Loucy (cell line): ENCODE data around the gene CBLL2.

ENCODE experiments used
- H2AFZ ChIP-seq: fragments of 200-600 bp; sonication (generic); 2 replicates; pipeline ENCODE4 v1.6.0; 2016; ENCODE audit warnings: antibody characterized with exemption, mild to moderate bottlenecking, low read length, moderate library complexity
- H3F3A ChIP-seq: fragments of 200-600 bp; 2 replicates; pipeline ENCODE4 v1.6.0; 2016; ENCODE audit warnings: antibody characterized with exemption, low read depth, mild to moderate bottlenecking
- H3K27me3 ChIP-seq: fragments of 200-600 bp; sonication (generic); 2 replicates; pipeline ENCODE4 v1.6.1; 2014; ENCODE audit warnings: low read length, mild to moderate bottlenecking; ENCODE audit not compliant: insufficient read depth, poor library complexity, severe bottlenecking
- H3K36me3 ChIP-seq: fragments of 200-600 bp; sonication (generic); 2 replicates; pipeline ENCODE4 v1.6.1; 2016; ENCODE audit warnings: low read length; ENCODE audit not compliant: insufficient read depth
- H3K4me1 ChIP-seq: fragments of 200-600 bp; sonication (generic); 2 replicates; pipeline ENCODE4 v1.5.1; 2014; ENCODE audit warnings: low read length, mild to moderate bottlenecking; ENCODE audit not compliant: insufficient read depth, poor library complexity, severe bottlenecking
- H3K4me2 ChIP-seq: fragments of 200-600 bp; sonication (generic); 2 replicates; pipeline ENCODE4 v1.6.0; 2014; ENCODE audit warnings: antibody characterized with exemption, low read length, low read depth, mild to moderate bottlenecking; ENCODE audit not compliant: poor library complexity, severe bottlenecking
- H3K4me3 ChIP-seq: fragments of 200-600 bp; sonication (generic); 2 replicates; pipeline ENCODE4 v1.5.1; 2014; ENCODE audit warnings: low read length, mild to moderate bottlenecking, mixed read lengths; ENCODE audit not compliant: poor library complexity, severe bottlenecking
- H3K79me2 ChIP-seq: fragments of 200-600 bp; sonication (generic); 2 replicates; pipeline ENCODE4 v1.6.1; 2014; ENCODE audit warnings: low read length; ENCODE audit not compliant: insufficient read depth
- H3K9ac ChIP-seq: fragments of 200-600 bp; sonication (generic); 2 replicates; pipeline ENCODE4 v1.6.0; 2014; ENCODE audit warnings: mild to moderate bottlenecking, low read depth, low read length, moderate library complexity; ENCODE audit not compliant: poor library complexity, severe bottlenecking
- H3K9me2 ChIP-seq: fragments of 200-600 bp; sonication (generic); replicated peaks from 2 replicates; pipeline ENCODE4 v1.6.1; 2016; ENCODE audit warnings: low read depth, low read length, mixed read lengths
- H3K9me3 ChIP-seq: fragments of 200-600 bp; sonication (generic); 2 replicates; pipeline ENCODE4 v1.6.1; 2014; ENCODE audit warnings: mild to moderate bottlenecking, antibody characterized with exemption, low read length, low read depth; ENCODE audit not compliant: insufficient read depth
- H4K20me1 ChIP-seq: fragments of 200-600 bp; sonication (generic); 2 replicates; pipeline ENCODE4 v1.6.0; 2014; ENCODE audit warnings: antibody characterized with exemption, low read length, mild to moderate bottlenecking; ENCODE audit not compliant: insufficient read depth, poor library complexity, severe bottlenecking
- CTCF ChIP-seq: fragments of 200-600 bp; sonication (generic); conservative IDR thresholded peaks from 2 replicates; pipeline ENCODE4 v1.5.1; 2014; ENCODE audit warnings: mild to moderate bottlenecking, antibody characterized with exemption, low read length
- EZH2phosphoT487 ChIP-seq: fragments of 200-600 bp; IDR thresholded peaks from 2 replicates; pipeline ENCODE4 v1.6.1; 2018; ENCODE audit warnings: antibody characterized with exemption, mild to moderate bottlenecking, moderate library complexity, borderline replicate concordance

CBLL2 gene

DNA sequence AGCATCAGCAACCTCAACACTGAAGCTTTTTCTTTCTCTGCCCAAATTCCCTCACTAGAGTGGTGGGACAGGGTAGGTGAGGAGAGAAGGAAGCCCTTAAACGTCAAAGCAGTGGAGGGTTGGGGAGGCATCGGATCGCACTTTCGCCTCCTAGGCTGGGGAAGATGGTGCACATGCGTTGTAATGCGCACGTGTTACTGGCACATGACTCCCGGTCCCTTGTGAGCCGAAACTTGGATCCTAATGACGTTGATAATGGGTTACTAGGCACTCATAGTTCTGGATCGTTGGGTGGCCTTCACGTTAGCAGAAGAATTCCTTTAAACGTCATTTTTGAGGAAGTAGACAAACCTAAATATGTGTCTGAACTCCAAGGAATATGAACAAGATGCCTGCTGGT is at the start of gene CBLL2:
Gene CBLL2 (plus strand): TSS at position 301 of the 400 bp plus-strand sequence. CDS start 79 bp downstream, at position 380.
- no peaks in the 10 kb centered on the region for H3K27me3 ChIP-seq

GRCh38 chrX:22234380-22234779 is 38.3 kb upstream of the CBLL2 start:
- Histone ChIP-seq H3K36me3 (no peaks in the 10 kb centered on the region), H3K4me2 (no peak overlapping the region), H3K9me2 (no peaks in the 10 kb centered on the region), H3K79me2 (no peaks in the 10 kb centered on the region), H3K9ac (no peak overlapping the region), H3F3A (no peaks in the 10 kb centered on the region), H3K4me3 (no peak overlapping the region), H2AFZ (no peak overlapping the region), H4K20me1 (no peaks in the 10 kb centered on the region), H3K27me3 (no peaks in the 10 kb centered on the region), H3K4me1 (no peaks in the 10 kb centered on the region), H3K9me3 (no peaks in the 10 kb centered on the region)
- TF ChIP-seq CTCF (no peak), EZH2phosphoT487 (no peak)

More for the DNA sequence above, at the start of gene CBLL2:
- Histone ChIP-seq H4K20me1 (no peaks in the 10 kb centered on the region), H3K9me2 (no peaks in the 10 kb centered on the region), H3K9ac (no peak within 1 kb of the TSS), H3F3A (no peaks in the 10 kb centered on the region), H3K9me3 (no peaks in the 10 kb centered on the region), H3K4me1 (no peaks in the 10 kb centered on the region), H3K4me3 (no peak within 1 kb of the TSS), H3K36me3 (no peaks in the 10 kb centered on the region), H3K79me2 (no peaks in the 10 kb centered on the region), H3K4me2 (no peak within 1 kb of the TSS), H2AFZ (no peak within 1 kb of the TSS)
- TF ChIP-seq EZH2phosphoT487: no peak
- no peak for TF ChIP-seq CTCF

GRCh38 chrX:22237479-22237878 is 35.2 kb upstream of the CBLL2 start:
- H3K4me3 ChIP-seq: no peak overlapping the region
- H4K20me1 ChIP-seq: no peaks in the 10 kb centered on the region
- no peaks in the 10 kb centered on the region for H3K36me3 ChIP-seq
- no peaks in the 10 kb centered on the region for H3K4me1 ChIP-seq
- no peaks in the 10 kb centered on the region for H3K79me2 ChIP-seq
- no peak overlapping the region for H2AFZ ChIP-seq
- TF ChIP-seq EZH2phosphoT487 (no peak), CTCF (no peak)
- no peaks in the 10 kb centered on the region for H3F3A ChIP-seq
- H3K9me3 ChIP-seq: no peaks in the 10 kb centered on the region
- no peak overlapping the region for H3K9ac ChIP-seq
- no peaks in the 10 kb centered on the region for H3K27me3 ChIP-seq
- no peak overlapping the region for H3K4me2 ChIP-seq
- no peaks in the 10 kb centered on the region for H3K9me2 ChIP-seq
